HuH-7.5 (cell line): Measurements from ENCODE around the gene AP1G1.
"Not testable (repeated sequence)": the region's sequence is repeated elsewhere in the genome, so short reads cannot be mapped to it uniquely, and the experiment has no call there.

ENCODE experiments used
- DNase-seq: peaks from one replicate; pipeline ENCODE4 v3.0.0; 2011; ENCODE audit warnings: low spot score

Gene AP1G1

GRCh38 chr16:71807905-71808592 is 585 bp downstream of the AP1G1 start:
- no peak for DNase-seq

DNA sequence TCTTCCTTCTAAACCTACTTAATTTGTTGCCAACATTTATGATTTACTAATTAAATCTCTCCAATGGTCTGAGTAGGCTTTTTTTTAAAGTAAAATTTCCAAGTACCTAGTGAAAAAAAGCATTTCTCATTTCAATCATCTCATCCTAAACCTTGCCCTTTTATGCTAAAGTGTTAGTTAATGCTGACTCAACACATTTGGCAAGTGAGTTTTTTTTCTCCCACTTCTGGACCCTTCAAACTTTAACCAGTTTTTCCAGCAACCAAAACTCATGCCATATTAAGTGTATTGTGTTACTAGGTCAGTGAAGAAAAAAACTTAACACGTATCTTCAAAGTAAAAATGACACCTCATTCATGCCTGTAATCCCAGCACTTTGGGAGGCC is 5.3 kb downstream of the AP1G1 start:
- DNase-seq: no peak

DNA sequence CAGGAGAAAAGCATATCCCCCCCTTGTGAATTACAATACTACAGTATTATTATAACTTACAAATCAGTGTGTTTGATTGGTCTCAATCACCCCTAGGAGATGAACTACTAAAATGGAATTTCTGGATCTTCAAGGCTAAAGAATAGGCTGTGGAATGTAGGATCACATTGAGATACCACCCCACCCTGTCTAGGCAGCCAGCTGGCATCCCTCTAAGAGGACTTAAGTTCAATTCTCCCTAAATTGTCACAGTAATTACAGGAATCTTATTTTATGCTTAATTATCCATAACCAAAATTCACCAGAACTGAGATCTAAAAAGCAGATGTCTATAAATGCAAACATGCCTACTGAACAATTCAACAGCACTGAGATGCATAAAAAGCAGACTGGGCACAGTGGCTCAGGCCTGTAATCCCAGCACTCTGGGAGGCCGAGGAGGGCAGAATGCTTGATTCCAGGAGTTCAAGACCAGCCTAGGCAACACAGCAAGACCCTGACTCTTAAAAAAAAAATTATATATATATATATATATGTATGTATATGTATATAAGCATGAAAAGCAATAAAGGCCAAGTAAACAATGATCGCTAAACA is 12.0 kb downstream of the AP1G1 start:
- DNase-seq: no peak

DNA sequence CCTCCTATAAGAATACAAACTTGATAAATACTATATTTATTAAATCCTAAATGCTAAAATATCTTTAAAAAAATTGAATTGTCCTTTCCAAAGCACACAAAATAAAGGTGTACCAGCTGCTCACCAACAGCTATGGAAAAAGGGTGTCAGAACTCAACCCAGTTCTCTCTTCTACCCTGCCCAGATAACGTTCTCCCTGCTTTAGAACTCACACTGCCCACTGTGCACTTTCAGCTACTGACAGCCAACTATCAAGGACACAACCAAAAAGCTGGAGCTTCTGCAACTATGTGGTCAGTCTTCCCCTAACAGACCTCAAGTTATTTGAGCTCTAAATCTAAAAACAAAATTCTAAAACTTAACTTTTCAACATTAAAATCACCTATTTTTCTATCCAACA is 13.7 kb downstream of the AP1G1 start:
- no peak for DNase-seq

GRCh38 chr16:71794018-71794417 is 14.6 kb downstream of the AP1G1 start:
- DNase-seq: no peak

GRCh38 chr16:71792176-71792575 is 16.5 kb downstream of the AP1G1 start:
- no peak for DNase-seq

DNA sequence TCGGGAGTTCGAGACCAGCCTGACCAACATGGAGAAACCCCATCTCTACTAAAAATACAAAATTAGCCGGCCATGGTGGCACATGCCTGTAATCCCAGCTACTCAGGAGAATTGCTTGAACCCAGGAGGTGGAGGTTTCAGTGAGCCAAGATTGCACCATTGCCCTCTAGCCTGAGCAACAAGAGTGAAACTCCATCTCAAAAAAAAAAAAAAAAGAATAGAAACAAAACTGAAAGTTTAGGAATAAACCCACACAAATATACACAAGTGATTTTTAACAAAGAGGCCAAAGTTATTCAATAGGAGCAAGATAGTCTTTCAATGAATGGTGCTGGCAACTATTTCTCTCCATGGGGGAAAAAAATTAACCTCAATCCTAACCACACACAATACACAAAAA is 18.3 kb downstream of the AP1G1 start:
- DNase-seq: not testable (repeated sequence)

GRCh38 chr16:71789136-71789535 is 19.5 kb downstream of the AP1G1 start:
- no peak for DNase-seq

- DNase-seq: no peak
These were observed 20.1 kb downstream of the AP1G1 start for GRCh38 chr16:71788578-71788977.

DNA sequence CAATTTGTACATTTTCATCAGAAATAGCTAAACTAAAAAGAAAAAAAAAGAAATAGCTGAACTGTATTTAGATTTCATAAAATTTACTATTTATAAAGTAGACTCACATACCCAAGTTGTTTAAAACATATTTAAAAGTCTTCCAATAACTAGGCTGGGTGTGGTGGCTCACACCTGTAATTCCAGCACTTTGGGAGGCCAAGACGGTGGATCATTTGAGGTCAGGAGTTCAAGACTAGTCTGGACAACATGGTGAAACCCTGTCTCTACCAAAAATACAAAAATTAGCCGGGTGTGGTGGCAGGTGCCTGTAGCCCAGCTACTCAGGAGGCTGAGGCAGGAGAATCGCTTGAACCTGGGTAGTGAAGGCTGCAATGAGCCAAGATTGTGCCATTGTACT is 23.5 kb downstream of the AP1G1 start:
- not testable (repeated sequence) for DNase-seq

GRCh38 chr16:71784093-71784492 is 24.5 kb downstream of the AP1G1 start:
- DNase-seq: no peak

- DNase-seq: no peak
These were observed 26.9 kb downstream of the AP1G1 start for GRCh38 chr16:71781741-71782140.

GRCh38 chr16:71780521-71781089 is 28.0 kb downstream of the AP1G1 start:
- no peak for DNase-seq

DNA sequence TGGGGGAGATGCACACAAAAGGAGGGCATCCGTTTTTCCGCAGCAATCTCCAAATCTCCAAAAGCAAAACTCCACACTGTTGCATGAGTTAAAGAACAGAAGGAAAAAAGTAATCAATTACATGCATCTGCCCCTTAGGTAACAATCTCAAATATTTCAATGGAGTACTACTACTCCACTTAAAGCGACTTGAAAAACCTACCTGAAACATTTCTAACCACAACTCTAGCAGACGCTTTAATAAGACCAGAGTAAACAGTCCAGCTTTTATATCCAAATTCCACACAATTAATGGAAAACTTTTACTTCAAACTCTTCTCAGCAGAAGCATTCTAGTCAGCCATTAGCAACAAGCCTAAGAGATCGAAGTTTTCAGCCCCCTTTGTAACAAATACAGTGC is 29.9 kb downstream of the AP1G1 start:
- DNase-seq: no peak

DNA sequence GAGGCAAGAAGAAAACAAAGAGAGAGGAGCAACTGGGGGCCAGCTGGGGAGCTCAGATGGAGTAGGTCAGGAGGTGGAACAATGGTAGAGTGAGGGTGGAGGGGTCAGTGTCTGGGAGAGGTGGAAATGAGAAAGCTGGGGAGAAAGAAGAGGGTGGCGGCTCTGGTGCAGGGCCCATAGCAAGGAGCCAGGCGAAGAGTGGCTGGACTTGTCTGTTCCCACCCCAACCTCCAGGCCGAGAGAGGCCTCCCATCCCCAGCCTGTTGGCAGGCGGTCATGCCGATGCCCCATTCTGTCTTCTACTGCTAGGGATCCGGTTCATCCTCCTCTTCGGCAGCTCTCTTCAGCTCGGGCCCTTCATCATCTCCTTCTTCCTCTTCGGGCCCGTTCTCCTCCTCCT is 31.3 kb downstream of the AP1G1 start:
- no peak for DNase-seq

DNA sequence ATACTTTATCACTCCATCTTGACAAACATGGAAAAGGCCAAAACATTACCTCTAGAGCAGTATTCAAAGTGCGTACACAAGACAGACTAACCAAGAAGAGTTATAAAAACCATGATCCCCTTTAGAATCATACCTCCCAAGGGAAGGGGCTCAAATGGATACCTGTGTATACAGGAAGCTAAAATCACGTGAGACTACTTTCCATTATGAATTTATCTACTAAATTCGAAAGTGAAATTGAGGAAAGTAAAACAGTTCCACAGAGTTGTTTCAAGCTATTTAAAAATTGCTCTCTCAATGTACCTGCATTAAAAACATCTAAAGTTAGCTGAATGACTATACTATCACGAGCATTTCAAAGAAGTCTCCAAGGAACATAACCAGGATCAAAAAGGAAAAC is 32.7 kb downstream of the AP1G1 start:
- DNase-seq: no peak

DNA sequence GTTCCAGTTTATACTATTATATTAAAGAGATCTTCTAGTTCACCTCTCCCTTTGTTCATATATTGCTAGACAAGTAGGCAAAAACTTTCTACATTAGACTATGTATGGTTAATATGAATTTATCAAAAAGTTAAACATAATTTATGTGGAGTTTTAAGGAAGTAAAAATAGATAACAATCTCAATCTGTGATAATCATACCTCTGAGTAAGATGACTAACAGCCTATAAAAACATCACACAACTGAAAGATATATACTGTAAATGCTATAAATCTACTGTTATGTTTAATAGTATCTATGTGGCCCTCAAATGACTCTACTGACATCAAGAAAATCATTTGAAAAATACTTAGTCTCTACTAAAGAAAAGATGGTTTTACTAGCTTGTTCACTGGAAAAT is 37.1 kb downstream of the AP1G1 start:
- DNase-seq: no peak

GRCh38 chr16:71769222-71769621 is 39.4 kb downstream of the AP1G1 start:
- no peak for DNase-seq

GRCh38 chr16:71767060-71767900 is 41.4 kb downstream of the AP1G1 start:
- no peak for DNase-seq

- no peak for DNase-seq
These were observed 46.4 kb downstream of the AP1G1 start for GRCh38 chr16:71762186-71762585.

DNA sequence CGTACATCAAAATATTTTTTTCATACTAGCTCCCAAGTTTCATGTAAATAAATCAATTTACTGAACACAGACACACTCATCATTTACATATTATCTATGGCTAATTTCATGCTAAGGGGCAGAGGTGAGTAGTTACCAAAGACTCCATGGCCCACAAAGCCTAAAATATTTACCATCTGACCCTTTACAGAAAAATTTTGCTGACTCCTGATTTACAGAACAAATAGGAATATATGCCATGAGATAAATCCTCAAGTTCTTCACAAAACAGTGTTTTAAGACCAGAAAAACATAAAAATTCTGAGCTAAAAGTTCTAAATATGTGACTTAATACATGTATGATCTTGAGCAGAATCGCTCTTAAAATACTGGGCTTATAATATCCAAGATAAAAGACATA is 47.5 kb downstream of the AP1G1 start:
- DNase-seq: no peak

- no peak for DNase-seq
These were observed 50.3 kb downstream of the AP1G1 start for GRCh38 chr16:71758293-71758760.

- DNase-seq: no peak
These were observed 54.0 kb downstream of the AP1G1 start for GRCh38 chr16:71754652-71755051.
